Measurements from ENCODE around the gene DCX.

DNA sequence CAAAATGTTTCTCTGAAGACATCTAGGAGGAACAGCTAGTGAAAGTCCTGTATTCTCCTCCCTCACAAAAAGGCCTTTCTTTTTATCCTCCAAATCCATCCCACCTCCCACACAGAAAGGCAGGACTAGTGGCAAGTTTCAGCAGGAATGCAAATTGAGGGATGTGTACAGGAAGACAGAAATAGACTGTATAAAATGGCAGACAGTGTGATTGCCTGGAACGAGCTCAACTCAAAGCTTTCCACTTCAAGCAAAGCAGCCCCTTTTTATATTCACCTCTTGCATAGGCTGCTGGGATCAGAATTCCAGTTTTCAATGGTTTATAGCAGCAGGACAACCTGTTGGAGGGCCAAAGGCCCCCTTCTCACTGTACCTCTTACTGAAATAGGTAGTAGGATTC lies 57.5 kb downstream of the DCX start:
- TF ChIP-seq GATA2 (IDR thresholded peaks at IDR 0.05; ENCODE audit: low read depth, low read length): no peak
- TF ChIP-seq GATA3 (IDR thresholded peaks at IDR 0.05; ENCODE audit: low read depth, low read length): no peak
